Measurements from ENCODE around the gene SPIC.

DNA sequence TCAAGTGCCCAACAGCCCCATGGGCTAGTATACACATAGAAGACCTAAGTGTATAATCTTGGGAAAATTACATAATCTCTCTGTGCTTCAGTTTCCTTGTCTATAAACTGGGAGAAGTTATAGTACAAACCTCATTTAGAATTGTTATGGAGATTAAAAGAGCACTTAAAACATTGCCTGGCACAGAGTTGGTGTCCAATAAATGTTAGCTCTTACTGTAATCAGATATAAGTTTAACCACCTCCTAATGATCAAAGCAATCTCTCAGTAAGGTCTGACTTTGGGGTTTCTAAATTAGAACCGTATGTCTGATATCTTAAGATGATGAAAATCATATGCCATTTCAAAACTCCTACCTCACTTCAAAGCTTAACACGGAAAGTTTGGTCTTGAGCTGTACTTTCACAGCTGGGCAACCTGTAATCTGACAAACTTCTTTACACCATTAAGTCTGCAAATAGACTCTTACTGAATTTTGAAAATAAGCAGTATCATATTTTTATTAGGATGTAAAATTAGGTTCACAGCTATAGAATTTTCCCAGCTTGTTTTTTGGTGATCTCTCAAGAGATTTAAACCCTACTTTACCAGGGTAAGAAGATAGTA, 61.0 kb downstream of the SPIC start:
- TF ChIP-seq EZH2 (IDR thresholded peaks at IDR 0.05; ENCODE audit: borderline replicate concordance, insufficient read depth, low read depth, low read length, poor library complexity, severe bottlenecking) = no peak
- TF ChIP-seq, protein P1, sequence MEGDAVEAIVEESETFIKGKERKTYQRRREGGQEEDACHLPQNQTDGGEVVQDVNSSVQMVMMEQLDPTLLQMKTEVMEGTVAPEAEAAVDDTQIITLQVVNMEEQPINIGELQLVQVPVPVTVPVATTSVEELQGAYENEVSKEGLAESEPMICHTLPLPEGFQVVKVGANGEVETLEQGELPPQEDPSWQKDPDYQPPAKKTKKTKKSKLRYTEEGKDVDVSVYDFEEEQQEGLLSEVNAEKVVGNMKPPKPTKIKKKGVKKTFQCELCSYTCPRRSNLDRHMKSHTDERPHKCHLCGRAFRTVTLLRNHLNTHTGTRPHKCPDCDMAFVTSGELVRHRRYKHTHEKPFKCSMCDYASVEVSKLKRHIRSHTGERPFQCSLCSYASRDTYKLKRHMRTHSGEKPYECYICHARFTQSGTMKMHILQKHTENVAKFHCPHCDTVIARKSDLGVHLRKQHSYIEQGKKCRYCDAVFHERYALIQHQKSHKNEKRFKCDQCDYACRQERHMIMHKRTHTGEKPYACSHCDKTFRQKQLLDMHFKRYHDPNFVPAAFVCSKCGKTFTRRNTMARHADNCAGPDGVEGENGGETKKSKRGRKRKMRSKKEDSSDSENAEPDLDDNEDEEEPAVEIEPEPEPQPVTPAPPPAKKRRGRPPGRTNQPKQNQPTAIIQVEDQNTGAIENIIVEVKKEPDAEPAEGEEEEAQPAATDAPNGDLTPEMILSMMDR (IDR thresholded peaks at IDR 0.05) = no peak

Measured in B cell (primary cell).